NCI-H2227 (cell line): ENCODE data around the gene RBM25.
A peak's percentile ranks its signal among the peaks of the same experiment; 100 is the strongest.
"Not testable (repeated sequence)": the region's sequence is repeated elsewhere in the genome, so short reads cannot be mapped to it uniquely, and the experiment has no call there.

Experiments
- DNase-seq: peaks from one replicate; lab custom pipeline; 2025; ENCODE audit not compliant: unreplicated experiment; lab: John Stamatoyannopoulos, UW

The RBM25 gene

DNA sequence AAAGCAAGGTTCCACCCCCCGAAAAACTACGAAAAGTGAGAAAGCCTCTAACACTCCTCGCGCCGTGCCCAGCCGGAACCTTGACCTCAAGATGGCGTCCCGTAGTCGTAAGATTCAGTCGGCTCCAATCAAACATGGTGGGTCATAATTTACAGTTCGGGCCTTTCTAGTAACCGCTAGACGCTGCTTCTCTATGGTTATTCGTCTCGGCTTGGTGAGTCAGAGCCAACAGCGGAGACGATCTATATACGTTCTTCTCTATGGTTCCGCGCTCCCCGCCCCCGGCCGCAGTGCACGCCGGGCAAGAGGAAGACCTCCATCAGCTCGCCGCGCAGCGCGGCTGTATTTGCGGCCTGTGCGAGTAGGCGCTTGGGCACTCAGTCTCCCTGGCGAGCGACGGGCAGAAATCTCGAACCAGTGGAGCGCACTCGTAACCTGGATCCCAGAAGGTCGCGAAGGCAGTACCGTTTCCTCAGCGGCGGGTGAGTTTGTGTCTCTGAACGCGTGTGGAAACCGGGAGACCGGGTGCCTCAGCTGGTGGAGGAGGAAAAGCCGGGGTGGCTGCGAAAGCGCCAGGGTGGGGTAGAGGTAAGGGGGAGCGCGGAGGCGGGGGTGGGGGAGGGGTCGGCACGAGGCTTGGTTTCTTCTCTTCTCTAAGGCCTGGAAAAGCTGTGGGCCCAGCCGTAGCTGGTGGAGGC is at the start of gene RBM25:
RBM25 (plus strand) TSS at position 311 of the 698 bp plus-strand sequence. CDS start 13,108 bp downstream, outside the sequence.
- DNase-seq: peak; percentile 99

DNA sequence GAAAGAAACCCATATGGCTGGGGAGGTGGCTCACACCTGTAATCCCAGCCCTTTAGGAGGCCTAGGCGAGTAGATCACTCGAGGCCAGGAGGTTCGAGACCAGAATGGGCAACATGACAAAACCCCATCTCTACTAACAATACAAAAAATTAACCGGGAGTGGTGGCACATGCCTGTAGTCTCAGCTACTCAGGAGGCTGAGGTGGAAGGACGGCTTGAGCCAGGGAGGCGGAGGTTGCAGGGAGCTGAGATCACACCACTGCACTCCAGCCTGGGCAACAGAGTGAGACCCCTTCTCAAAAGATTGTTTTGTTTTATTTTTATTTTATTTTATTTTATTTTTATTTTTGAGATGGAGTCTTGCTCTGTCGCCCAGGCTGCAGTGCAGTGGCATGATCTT is 47.1 kb upstream of the RBM25 start:
- not testable (repeated sequence) for DNase-seq

DNA sequence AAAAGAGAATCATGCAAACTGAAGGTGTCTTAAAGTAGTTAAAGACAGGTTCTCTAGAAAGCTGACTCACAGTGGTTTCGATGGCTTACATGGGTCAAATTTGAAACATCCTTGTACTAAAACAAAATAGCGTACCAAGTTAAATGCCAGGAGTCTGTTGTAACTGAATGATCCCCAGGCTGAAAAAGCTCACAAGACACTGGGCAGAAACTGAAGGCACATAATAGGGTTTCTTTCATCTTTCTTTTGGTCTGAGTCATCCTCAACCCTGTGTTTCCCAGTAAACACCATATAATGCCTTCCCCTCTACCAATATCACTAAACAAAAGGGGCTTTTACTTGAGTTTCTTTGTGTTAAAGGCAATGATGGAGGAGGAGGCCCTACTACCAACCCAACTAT is 44.2 kb upstream of the RBM25 start:
- DNase-seq: no peak

DNA sequence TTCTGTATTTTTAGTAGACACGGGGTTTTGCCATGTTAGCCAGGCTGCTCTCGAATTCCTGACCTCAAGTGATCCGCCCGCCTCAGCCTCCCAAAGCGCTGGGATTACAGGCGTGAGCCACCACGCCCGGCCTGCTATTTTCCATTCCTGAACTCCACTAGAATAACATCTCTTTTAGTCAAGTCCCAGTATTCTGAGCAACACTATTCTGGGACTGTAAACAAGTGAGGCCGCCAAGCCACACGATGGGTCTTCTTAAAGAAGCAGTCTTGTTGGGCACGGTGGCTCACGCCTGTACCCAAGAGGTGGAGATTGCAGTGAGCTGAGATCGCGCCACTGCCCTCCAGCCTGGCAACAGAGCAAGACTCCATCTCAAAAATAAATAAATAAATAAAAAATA is 42.8 kb upstream of the RBM25 start:
- not testable (repeated sequence) for DNase-seq

DNA sequence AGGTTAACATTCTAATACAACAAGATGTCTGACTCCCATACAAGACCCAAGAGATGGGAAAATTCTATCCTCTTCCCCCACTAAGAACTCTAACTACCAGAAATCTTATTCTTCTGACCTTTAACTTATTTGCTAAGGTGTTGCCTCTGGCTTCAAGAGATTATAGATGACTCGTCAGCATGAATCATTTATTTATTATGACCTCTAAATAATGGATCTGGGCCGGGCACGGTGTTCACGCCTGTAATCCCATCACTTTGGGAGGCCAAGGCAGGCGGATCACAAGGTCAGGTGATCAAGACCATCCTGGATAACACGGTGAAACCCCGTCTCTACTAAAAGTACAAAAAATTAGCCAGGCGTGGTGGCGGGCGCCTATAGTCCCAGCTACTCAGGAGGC is 42.3 kb upstream of the RBM25 start:
- not testable (repeated sequence) for DNase-seq

DNA sequence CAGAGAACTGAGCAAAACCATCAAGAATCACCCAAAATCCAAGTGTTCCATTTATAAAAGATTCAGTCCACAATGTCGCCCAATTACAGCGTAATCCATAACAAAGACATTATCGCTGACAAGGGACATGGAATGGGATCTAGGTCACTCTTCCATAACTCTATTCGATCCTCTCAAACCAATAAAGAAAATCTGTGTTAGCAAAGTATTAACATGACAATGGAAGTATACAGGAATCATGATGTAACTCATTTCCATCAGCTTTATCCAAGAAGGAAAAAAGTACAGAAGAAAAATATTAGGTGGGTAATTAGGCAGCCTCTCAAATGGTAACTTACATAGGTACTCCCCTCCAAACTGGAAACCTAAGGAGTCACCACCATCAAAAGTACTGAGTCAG is 36.3 kb upstream of the RBM25 start:
- DNase-seq: no peak

DNA sequence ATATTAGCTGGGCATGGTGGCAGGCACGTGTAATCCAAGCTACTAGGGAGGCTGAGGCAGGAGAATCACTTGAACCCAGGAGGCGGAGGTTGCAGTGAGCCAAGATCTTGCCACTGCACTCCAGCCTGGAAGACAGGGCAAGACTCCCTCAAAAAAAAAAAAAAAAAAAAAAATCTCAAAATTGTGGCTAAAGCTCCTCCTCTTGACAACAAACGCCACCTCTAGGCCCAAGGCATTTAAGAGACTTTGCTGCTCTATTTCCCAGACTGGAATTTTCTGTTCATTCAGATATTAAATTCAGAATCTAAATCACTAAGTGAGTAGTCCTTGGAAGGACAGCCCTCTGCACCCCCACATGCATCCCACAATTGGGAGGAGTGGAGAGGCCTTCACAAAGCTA is 32.8 kb upstream of the RBM25 start:
- no peak for DNase-seq

DNA sequence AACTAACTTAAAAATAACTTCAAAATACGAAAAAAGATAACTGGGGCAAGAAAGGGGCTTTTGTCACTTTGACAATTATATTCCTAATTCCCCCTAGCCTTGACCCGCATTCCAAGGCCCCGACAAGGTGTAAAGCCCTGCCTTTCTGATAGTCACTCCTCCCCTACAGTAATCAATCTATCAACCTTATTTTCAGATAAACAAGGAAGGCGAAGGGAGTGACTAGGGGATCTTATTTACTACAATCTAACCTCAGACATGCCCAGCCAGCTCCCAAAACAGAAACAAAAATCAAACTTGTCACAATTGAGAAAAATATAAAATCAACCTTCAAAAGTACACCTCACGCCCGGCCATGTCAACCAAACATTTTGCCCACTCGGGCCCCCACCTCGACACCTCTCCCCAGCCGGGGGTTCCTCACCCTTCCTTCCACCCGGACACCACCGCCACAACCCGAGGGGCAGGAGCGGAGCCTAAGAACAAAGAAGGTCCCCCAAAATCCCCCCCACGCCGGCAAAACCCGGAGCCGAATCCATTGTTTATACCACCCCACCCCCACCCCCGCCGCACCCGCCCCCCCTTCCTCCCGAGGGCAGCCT is 32.0 kb upstream of the RBM25 start:
- DNase-seq: peak; percentile 32

DNA sequence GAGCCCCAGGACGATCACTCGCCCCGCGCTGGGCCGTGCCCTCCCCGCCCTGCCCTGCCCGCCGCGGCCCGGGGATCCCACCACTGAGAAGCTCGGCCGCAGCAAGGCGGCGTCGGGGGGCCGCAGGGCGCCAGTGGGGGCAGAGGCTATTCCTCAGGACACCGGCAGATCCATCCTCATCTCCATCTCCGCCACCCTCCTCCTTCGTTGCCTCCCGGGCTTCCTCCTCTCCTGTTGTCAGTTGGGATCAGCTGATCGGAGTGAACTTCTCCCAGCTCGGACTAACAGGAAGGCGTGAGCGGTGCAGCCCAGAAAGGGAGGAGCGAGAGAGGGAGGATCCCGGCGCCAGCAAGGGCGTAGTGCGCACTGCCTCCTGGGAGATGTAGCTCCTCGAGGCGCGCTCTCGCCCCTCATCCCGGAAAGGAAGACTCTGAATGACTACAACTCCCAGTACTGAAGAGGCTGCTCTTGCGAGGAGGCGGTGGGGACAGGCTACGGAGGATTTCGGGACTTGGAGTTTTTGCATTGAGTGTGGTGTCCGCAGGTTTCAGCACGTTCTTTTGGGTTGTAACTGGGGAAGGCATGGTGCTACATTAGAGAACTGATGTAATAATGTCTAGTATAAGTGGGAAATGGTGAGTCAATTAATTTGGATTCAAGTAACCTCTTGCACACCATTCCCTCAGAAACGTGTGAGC is 31.3 kb upstream of the RBM25 start, which contains the start of gene ZFYVE1:
ZFYVE1 (minus strand) TSS at position 262 of the 698 bp plus-strand sequence. CDS start 2,598 bp downstream, outside the sequence.
- DNase-seq: peak; percentile 97

DNA sequence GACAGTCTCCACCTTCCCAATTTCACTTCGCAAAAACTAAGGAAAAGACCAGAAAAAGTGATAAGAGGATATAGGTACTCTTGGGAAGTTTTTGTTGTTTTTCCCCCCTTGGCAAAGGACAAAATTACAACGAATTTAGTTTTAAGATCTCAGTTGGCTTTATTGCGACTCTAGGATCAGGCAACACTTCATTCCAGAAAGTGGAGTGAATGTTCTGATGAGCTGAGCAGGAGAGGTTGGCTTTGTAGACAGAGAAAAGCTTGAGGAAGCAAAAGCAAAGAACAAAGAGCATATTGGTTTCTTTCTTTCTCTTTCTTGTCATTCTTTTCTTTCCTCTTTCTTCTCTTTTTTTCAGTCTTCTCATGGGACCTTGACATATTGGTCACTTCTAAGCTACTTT is 30.8 kb upstream of the RBM25 start:
- no peak for DNase-seq

DNA sequence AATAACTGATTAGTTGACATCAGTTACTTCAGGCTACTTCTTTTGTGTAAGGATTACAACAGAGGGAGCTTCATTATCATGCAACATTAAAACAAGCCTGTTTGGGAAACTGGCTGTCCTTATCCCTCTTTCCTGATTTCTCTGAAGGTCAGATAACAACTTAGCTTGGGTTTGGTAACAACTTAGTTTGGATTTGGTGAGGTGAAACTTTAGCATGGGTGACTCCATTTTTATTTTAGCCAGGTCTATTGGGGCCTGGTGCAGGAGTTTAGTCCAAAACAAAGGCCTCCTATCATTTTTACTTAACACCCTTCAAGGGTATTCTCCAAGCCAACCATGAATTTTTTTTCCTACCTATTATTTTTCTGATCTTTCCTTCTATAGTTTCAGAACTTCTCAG is 30.4 kb upstream of the RBM25 start:
- no peak for DNase-seq

DNA sequence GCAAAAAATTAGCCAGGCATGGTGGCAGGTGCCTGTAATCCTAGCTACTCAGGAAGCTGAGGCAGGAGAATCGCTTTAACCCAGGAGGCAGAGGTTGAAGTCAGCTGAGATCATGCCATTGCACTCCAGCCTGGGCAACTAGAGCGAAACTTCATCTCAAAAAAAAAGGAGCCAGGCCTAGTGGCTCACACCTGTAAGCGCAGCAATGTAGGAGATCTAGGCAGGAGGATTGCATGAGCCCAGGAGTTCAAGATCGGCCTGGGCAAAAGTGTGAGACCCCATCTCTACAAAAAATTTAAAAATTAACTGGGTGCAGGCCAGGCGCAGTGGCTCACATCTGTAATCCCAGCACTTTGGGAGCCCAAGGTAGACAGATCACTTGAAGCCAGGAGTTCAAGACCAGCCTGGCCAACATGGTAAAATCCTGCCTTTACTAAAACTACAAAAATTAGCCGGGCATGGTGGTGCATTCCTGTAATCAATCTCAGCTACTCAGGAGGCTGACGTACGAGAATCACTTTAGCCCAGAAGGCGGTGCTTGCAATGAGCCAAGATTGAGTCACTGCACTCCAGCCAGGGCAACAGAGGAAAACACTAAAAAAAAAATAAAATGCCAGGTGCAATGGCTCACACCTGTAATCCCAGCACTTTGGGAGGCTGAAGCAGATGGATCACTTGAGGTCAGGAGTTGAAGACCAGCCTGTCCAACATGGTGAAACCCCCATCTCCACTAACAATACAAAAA is 21.5 kb upstream of the RBM25 start:
- DNase-seq: not testable (repeated sequence)

DNA sequence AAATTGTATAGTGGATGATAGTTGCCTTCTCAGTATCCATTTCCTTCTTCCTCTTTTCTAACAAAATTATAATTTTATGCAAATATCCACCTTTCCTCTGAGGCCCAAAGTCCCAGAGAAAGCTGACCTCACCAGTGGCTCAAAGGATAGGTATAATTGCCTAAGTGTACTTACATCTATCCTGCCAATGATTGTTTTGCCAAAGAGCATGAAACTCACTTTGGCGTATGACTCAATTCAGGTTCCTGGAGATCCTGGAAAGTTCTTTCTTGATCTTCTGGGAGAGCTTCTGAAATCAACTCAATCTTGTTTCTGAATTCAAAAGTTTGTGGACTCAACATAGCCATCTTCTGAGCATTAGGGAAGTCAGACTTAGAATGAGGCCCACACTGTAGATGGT is 10.5 kb upstream of the RBM25 start:
- no peak for DNase-seq

DNA sequence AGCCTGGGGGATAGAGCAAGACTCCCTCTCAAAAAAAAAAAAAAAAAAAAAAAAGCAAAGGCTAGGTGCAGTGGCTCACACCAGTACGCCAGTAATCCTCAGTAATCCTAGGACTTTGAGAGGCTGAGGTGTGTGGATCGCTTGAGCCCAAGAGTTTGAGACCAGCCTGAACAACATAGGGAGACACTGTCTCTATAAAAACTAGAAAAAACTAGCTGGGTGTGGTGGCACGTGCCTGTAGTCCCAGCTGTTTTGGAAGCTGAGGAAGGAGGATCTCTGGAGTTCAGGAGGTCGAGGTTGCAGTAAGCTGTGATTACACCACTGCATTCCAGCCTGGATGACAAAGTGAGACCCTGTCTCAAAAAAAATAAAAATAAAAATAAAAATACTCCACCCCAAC is 8.9 kb upstream of the RBM25 start:
- DNase-seq: no peak

DNA sequence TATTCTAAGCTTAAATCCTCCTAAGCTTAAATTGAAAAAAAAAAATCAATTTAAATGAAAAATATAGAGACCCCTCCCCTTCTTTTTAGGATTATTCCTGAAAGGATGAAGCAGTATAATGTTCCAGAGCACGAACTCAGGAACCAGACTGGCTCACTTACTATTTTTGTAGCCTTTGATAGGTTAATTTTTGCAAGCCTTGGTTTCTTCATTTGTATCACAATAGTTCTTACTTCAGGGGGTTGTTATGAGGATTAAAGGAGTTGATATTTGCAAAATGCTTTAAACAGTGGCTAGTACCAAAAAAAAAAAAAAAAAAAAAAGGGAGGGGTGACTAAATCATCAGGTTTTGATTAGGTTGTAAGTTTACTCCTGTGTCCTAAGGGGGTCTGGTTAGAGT is 3.1 kb upstream of the RBM25 start:
- no peak for DNase-seq

DNA sequence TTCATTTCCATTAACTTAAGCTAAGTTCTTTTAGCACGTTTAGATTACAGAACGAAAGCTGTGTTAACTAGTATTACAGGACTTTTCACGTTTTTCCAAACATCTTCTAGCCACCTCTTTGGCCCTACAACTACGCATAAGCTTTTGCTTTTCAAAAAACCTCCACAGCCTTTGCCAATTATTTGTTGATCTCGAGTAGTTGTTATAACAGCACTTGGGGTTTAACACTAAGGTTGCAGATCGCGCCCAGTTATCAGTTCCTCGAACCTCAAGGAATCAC is 450 bp upstream of the RBM25 start:
- no peak for DNase-seq

DNA sequence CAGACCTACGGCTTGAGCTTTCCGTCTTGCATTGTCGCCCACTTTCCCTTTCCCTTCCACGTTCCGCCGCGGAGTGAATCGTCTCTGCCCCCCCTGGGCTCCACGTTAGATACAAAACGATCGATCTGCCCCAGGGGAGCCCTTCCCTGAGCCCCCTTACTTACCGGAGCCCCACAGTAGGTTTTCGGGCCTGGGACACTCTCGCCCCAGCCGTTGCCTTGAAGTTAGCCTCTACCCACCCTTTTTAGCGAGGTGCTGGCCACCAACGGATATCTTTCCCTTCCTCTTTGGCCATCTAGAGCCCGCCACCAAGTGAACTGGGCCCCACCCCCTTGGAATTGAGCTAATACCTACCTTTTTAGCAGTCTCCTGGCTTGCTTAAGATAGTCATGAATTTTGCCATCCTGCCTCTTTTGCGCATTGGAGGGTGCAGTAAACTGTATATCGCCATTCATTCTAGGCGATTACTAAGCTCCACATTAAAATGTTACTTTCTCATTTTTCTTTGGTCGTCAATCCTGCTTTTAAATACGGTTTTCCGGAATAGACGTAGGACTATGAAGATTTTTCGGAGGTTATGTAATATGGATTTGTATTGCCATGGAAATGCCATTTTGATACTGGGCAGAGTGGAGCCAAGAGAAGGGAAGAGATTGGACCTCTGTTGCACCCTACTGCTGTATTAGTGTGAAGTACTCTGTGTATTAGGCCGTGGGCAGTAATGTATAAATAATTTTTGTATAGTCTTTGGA is 764 bp downstream of the RBM25 start:
- DNase-seq: peak; percentile 53

DNA sequence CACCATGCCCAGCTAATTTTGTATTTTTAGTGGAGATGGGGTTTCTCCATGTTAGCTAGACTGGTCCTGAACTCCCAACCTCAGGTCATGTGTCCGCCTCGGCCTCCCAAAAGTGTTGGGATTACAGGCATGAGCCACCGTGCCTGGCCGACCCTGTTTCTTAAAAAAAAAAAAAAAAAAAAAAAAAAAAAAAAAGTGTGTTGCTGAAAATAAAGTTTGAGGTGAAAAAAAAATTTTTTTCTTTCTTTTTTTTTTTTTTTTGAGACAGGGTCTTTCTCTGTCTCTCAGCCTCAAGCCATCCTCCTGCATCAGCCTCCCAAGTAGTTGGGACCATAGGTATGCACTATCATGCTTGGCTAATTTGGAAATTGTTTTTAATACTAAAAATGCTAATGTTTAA is 11.3 kb downstream of the RBM25 start:
- DNase-seq: no peak

DNA sequence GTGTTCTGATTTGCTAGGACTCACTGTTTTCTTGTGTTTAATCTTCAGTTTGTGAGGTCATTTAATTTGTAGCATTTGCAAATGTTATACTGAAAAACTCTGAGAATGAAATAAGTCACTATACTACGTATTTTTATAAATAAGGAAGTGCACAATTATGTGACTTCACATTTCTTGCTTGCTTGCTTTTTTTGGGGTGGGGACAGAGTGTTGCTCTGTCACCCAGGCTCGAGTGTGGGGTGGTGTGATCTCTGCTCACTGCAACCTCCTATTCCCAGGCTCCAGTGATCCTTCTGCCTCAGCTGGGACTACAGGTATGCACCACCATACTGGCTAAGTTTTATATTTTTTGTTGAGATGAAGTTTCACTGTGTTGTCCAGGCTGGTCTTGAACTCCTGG is 32.7 kb downstream of the RBM25 start:
- DNase-seq: no peak

DNA sequence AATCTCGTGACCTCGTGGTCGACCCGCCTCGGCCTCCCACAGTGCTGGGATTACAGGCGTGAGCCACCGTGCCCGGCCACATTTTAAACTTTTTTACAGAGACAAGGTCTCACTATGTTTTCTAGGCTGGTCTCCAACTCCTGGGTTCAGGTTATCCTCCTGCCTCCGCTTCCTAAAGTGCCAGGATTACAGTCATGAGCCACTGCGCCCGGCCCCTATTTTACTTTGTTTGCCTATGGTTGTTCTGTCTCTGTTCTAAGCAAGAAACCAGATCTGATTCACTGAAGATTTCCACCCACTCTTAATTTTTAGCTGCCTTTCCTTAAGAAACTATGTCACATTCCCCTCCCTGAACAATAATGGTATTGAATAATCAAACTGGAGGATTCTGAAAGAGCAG is 39.1 kb downstream of the RBM25 start:
- DNase-seq: no peak

DNA sequence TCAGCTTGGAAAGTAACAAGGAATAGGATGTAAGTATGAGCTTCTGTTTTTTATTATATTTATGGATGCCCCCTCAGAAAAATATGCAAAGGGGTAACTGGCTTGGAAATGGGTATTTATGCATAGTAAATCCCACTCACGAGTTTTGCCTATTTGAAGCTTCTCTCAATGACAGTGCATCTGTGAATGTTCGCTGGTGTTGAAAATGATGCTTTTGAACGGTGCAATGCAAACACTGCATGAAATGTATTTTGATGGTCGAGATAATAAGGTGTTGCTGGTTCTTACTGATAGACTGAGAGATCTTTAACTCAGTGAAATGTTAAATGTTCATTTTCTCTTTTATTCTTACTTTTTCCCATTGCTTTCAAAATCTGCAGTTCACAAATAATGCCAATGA is 42.0 kb downstream of the RBM25 start:
- DNase-seq: no peak
